Posterior vena cava (tissue), 2 donors: ENCODE data around the gene SLC25A29. TPM values are rescaled to one million over a fixed set of nuclear protein-coding genes. Genes with fewer than 3 reads are reported as not detected.

ENCODE experiments used
- DNase-seq: peaks from one replicate; pipeline ENCODE4 v3.0.0-alpha.2; 2020; ENCODE audit warnings: low spot score
- intact Hi-C, 2 donors: fragments of 100-400 bp; cut with DNase I; formaldehyde crosslinking; loops; one replicate each; pipeline versions ENCODE4 v1.14.1 to v1.14.2; 2022 to 2023
- microRNA-seq, 2 donors: library from miRNA; unstranded; fragments of <30 nt; microRNA quantifications; one replicate each; pipeline ENCODE4 v1.2.0, GENCODE V29; 2020 to 2021; ENCODE audit warnings: borderline microRNAs expressed in 2 of 2
- total RNA-seq, 2 donors: library from RNA; stranded (reverse); fragmentation: NEBNext Ultra II Directional; extraction: Animal tissue kit (Norgen Biotek cat#: 25700); gene quantifications; one replicate each; pipeline ENCODE4 v1.2.1, GENCODE V29; 2021
- donor health status: DM: yes; HTN: yes; CAD: no.
- donor health status: DM: yes; HTN: yes; CAD: no.

SLC25A29 gene
- total RNA-seq, 2 donors from 2014 or later = 23.6 to 27.4 TPM

DNA sequence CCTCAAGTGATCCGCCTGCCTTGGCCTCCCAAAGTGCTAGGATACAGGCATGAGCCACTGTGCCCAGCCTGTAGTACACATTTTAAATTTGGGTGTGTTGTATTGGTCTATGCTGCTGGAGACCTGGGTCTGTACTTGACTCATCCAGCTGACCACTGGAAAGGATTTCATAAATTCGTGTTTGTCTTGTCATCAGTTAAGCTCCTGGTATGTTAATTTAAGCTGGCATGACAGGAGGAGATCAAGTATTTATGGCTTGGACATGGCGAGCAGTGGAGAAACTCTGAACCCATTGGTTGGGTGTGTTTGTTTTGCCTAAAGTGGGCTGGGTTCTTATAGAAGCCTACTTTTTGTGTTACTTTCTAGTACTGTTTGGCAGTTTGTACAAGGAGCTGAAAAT, 43.1 kb downstream of the SLC25A29 start:
- DNase-seq = no peak
- intact Hi-C loops = no loop called here

GRCh38 chr14:100262545-100262944, 43.7 kb downstream of the SLC25A29 start:
- DNase-seq = no peak
- intact Hi-C loops = no loop called here

DNA sequence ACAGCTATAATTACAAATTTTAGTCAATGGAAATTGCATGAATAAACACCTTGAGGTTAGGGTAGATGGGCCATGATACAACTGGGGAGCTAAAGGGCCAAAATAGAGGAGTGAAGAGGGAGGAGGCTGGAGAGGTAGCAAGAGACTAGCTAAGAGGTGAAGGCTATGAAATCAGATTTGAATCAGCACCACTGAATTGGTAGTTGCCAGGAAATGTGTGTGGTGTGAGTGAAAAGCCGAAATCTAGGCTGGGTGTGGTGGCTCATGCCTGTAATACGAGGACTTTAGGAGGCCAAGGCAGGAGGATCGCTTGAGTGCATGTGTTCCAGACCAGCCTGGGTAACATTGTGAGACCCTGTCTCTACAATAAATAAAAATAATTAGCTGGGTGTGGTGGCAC, 44.6 kb downstream of the SLC25A29 start:
- no peak for DNase-seq
- intact Hi-C loops = no loop called here

DNA sequence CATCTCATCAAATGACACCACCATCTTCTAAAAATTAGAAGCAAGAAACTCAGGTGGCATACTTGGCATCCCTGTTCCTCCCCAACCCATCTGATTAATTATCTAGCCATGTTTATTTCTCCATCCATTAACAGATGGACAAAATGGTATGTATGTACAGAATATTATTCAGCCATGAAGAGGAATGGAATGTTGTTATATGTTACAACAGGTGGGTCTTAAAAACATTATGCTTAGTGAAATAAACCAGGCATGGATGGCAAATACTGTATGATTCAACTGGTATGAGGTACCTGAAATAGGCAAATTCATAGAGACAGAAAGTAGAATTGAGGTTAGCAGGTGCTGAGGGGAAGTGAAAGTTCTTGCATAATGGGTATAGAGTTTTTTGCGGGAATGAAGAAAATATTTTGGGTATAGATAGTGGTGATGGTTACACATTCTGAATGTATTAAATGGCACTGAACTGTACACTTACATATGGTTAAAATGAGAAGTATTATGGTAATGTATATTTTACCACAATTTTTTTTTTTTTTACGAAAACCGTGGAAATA, 49.8 kb downstream of the SLC25A29 start:
- DNase-seq = no peak
- intact Hi-C loops = no loop called here

- DNase-seq = no peak
- intact Hi-C loops = no loop called here
Measured at GRCh38 chr14:100252684-100253083, 53.6 kb downstream of the SLC25A29 start.

DNA sequence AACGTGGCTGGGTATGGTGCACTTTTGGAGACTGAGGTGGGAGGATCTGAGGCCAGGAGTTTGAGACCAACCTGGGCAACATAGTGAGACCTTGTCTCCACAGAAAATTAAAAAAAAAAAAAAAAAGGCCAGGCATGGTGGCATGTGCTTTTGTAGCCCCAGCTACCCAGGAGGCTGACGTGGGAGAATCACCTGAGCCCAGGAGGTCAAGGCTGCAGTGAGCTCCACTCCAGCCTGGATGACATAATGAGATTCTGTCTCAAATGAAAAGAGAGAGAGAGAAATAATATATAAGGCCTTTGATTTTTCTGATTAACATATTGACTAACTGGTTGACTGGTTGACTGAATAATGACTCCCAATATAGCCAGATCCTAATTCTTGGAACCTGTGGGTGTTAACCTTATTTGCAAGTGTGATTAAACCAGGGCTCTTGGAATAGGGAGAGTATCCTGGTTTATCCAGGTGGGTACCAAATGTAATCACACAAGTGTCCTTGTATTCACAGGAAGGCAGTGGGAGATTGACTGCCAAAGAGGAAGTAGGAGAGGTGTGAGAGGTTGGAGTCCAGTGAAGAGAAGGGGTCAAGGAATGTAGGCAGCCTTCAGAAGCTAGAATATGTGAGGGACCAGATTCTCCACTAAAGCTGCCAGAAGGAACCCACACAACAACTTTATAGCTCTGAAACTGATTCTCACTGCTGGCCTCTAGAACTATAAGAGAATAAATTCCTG, 55.3 kb downstream of the SLC25A29 start:
- intact Hi-C loops = no loop called here
- DNase-seq = no peak

GRCh38 chr14:100246809-100247428, 59.3 kb downstream of the SLC25A29 start:
- DNase-seq = no peak
- intact Hi-C loops = loop anchor here in 1 of 2 donors (10.0 kb wide), 1 partner anchor 58 kb away; the partner anchor contains the start of gene SLC25A29

- intact Hi-C loops = loop anchor here in 1 of 2 donors (10.0 kb wide), 1 partner anchor 62 kb away; the partner anchor contains the start of gene SLC25A29
- no peak for DNase-seq
Measured at GRCh38 chr14:100243020-100243419, 63.2 kb downstream of the SLC25A29 start.

DNA sequence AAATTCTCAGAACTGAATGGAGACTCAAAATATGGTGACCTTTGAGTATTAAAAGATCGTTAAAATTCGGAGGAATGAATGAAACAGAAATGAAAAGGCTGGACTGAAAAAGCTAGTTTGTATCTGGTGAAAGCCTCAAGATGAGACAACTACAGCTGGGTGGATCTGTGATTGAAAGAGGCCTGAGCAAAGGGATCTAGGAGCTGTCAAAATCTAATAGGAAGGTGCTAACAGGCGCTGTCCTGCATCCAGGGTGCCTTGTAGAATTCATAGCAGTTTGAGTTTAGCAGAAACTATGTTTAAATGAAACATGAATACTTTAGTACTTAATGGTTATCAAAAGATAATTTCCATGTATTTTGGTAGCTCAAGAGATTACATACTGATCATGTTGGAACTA, 65.0 kb downstream of the SLC25A29 start:
- no peak for DNase-seq
- intact Hi-C loops = loop anchor here in 1 of 2 donors (10.0 kb wide), 1 partner anchor 64 kb away; the partner anchor contains the start of gene SLC25A29

Small RNAs within 50 kb of the gene (microRNA-seq; reads per million reads assigned to microRNA genes)
- gene MIR345 = 15.9 to 35.8 reads per million in 2 donors
- gene MIR6764 = 0 to 0.78 reads per million in 2 donors

Other genes starting within 250 kb of the SLC25A29 start
- gene EVL, start 241.0 kb downstream of the SLC25A29 start, total RNA-seq = 10 to 100 TPM; 47.1 to 68.9 TPM
- gene DEGS2, start 146.8 kb downstream of the SLC25A29 start, total RNA-seq = 1 to 10 TPM in 1 of 2 donors, under 1 TPM in 1; 0.10 to 1.2 TPM
- 10 to 100 TPM; 41.4 to 46.2 TPM for gene YY1, start 67.3 kb downstream of the SLC25A29 start, total RNA-seq
- gene SLC25A47, start 16.9 kb upstream of the SLC25A29 start, total RNA-seq = not detected
- 1 to 10 TPM; 7.5 to 7.6 TPM for gene WDR25, start 70.0 kb upstream of the SLC25A29 start, total RNA-seq